Measurements from ENCODE around the gene C1orf185.
"Not testable (repeated sequence)": the region's sequence is repeated elsewhere in the genome, so short reads cannot be mapped to it uniquely, and the experiment has no call there.

C1orf185 gene

GRCh38 chr1:51137696-51138095, 35.7 kb downstream of the C1orf185 start:
- not testable (repeated sequence) for DNase-seq (ENCODE audit: low read depth)

GRCh38 chr1:51139474-51139873, 37.4 kb downstream of the C1orf185 start:
- DNase-seq (ENCODE audit: low read depth): no peak

GRCh38 chr1:51147394-51147793, 45.4 kb downstream of the C1orf185 start:
- no peak for DNase-seq (ENCODE audit: low read depth)

GRCh38 chr1:51154776-51155175, 52.7 kb downstream of the C1orf185 start:
- no peak for DNase-seq (ENCODE audit: low read depth)

GRCh38 chr1:51156752-51157151, 54.7 kb downstream of the C1orf185 start:
- no peak for DNase-seq (ENCODE audit: low read depth)

GRCh38 chr1:51157395-51157794, 55.4 kb downstream of the C1orf185 start:
- no peak for DNase-seq (ENCODE audit: low read depth)

- DNase-seq (ENCODE audit: low read depth): no peak
Observed at GRCh38 chr1:51158263-51158662, 56.2 kb downstream of the C1orf185 start.

GRCh38 chr1:51162560-51162959, 60.5 kb downstream of the C1orf185 start:
- DNase-seq (ENCODE audit: low read depth): not testable (repeated sequence)

- DNase-seq (ENCODE audit: low read depth): no peak
Observed at GRCh38 chr1:51165540-51165939, 63.5 kb downstream of the C1orf185 start.

- no peak for DNase-seq (ENCODE audit: low read depth)
Observed at GRCh38 chr1:51168266-51168845, 66.3 kb downstream of the C1orf185 start.

- DNase-seq (ENCODE audit: low read depth): no peak
Observed at GRCh38 chr1:51168936-51169335, 66.9 kb downstream of the C1orf185 start.

GRCh38 chr1:51170342-51170741, 68.3 kb downstream of the C1orf185 start:
- no peak for DNase-seq (ENCODE audit: low read depth)

- no peak for DNase-seq (ENCODE audit: low read depth)
Observed at GRCh38 chr1:51172811-51173210, 70.8 kb downstream of the C1orf185 start.

- DNase-seq (ENCODE audit: low read depth): no peak
Observed at GRCh38 chr1:51175278-51175677, 73.2 kb downstream of the C1orf185 start.

- not testable (repeated sequence) for DNase-seq (ENCODE audit: low read depth)
Observed at GRCh38 chr1:51177988-51178387, 76.0 kb downstream of the C1orf185 start.

- no peak for DNase-seq (ENCODE audit: low read depth)
Observed at GRCh38 chr1:51188230-51188629, 86.2 kb downstream of the C1orf185 start.

GRCh38 chr1:51189421-51190073, 87.5 kb downstream of the C1orf185 start:
- peak; percentile 9 for DNase-seq (ENCODE audit: low read depth)

GRCh38 chr1:51190961-51191360, 88.9 kb downstream of the C1orf185 start:
- no peak for DNase-seq (ENCODE audit: low read depth)

GRCh38 chr1:51192213-51192843, 90.3 kb downstream of the C1orf185 start:
- DNase-seq (ENCODE audit: low read depth): peak; percentile 19

GRCh38 chr1:51193564-51193963, 91.5 kb downstream of the C1orf185 start:
- no peak for DNase-seq (ENCODE audit: low read depth)
